ENCODE results near the gene PLXNA4.

The PLXNA4 gene

DNA sequence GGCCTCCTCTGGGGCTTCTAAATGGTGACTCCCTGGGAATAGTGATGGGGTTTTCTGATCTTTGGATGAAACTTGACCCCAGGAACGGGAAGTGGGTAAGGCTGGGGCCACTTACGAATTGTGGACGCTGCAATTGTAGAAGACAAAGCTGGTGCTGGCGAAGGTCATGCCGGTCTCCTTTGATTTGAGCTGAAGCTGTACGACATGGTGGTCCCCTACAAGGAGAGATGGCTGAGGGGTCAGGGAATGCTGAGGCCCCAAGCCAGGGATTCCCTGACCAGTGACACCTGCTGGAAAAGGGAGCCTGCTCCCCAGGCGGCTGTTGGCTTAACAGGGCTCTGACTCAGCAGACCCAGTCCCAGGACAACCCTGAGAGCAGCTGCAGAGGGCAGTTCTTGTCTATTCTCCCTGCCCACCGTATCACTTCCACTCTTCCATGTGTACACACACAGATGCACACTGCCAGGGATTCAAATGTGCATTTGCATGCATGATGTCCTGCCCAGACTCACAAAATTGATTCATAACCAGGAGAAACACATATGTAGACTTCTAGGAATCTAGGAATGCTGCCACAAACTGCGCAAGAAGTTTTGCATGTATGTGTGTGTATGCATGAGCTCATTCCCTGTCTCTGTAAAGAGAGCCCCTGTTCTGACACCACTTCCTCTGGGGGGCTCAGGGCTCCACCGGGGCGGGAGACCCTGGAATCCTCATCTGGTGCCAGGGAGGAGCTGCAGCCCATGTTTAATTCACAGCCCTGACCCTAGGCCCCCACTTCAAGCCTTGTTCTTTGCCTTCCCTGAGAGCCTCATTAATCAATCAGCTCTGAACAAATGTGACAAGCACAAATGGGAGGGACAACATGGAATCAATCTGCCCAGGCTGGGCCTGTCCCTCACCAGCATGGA, 350.0 kb downstream of the PLXNA4 start:
- DNase-seq (ENCODE audit: extremely low read depth, low read depth) = no peak
- TF ChIP-seq, protein P1, sequence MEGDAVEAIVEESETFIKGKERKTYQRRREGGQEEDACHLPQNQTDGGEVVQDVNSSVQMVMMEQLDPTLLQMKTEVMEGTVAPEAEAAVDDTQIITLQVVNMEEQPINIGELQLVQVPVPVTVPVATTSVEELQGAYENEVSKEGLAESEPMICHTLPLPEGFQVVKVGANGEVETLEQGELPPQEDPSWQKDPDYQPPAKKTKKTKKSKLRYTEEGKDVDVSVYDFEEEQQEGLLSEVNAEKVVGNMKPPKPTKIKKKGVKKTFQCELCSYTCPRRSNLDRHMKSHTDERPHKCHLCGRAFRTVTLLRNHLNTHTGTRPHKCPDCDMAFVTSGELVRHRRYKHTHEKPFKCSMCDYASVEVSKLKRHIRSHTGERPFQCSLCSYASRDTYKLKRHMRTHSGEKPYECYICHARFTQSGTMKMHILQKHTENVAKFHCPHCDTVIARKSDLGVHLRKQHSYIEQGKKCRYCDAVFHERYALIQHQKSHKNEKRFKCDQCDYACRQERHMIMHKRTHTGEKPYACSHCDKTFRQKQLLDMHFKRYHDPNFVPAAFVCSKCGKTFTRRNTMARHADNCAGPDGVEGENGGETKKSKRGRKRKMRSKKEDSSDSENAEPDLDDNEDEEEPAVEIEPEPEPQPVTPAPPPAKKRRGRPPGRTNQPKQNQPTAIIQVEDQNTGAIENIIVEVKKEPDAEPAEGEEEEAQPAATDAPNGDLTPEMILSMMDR (IDR thresholded peaks at IDR 0.05; ENCODE audit: low read depth, low read length) = no peak

DNA sequence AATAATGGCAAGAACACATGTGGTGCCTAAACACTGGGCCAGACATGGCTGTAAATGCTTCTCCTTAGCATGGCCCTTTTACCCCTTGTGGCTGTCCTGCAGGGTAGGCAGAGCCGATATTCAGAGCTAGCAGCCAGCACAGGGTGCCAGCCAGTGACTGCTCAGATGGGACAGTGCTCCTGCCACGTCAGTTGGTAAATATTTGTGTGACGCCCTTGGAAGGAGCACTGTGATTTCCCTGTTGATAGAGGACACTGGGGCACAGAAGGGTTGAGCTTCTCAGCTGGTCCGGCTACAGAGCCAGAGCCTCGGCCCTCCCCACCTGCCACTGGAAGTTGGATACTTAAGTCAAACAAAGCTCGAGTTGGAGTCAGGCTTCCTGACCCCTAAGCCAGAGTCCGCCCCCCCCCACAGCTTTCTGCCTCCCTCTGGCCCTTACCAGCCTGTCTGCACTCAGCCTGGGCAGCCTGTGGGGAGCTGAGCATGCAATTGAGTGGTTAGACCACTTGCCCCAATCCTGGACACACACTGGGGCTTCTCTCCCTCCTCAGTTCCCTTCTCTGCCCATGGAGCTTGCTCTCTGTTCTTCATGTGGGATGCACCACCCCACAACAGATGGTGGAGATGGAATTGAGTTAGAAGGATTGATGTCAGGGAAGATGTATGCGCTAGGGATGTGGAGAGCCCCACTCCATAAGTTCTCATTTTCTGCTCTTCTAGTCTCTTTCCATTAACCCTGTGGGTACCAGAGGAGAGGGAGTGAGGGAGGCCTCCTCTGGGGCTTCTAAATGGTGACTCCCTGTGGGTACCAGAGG, 350.8 kb downstream of the PLXNA4 start:
- TF ChIP-seq, protein P1 (IDR thresholded peaks at IDR 0.05; ENCODE audit: low read depth, low read length) = no peak
- DNase-seq (ENCODE audit: extremely low read depth, low read depth) = no peak

DNA sequence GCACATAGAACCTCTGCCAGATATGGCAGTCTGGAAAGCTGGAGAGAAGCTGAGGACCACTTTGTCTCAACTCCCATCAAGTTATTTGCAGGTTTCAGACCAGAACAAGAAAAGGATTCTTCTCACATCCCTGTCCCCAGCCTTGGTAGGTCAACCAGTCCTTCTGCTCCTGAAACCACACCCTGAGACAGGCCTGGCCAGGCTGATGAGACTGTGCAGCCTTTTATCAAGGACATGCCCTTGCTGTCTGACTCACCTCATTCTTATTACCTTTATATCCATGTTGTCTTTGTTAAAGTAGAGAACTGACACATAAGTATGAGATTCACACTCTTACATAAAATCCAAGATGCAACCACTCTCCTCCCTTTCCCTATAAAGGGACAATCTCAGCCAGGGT, 354.9 kb downstream of the PLXNA4 start:
- no peak for DNase-seq (ENCODE audit: extremely low read depth, low read depth)
- TF ChIP-seq, protein P1 (IDR thresholded peaks at IDR 0.05; ENCODE audit: low read depth, low read length) = no peak

DNA sequence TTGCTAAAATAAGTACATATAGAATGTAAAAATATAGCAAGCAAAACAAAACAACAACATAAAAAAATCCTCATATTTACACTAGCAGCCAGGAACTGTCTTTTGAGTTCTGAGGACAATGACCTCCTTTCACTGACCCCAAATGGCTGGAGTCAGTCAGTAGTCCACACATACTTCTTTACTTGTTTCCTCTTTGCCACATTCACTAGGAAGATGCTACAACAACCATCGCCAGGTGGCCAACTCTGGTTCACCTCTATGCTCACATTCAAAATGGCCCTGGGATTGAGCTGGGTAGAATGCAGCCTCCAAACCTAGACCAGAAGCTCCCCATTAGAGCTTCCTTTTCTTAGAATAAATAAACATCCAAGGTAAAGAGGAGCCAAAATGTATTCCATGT, 356.2 kb downstream of the PLXNA4 start:
- DNase-seq (ENCODE audit: extremely low read depth, low read depth) = no peak
- TF ChIP-seq, protein P1 (IDR thresholded peaks at IDR 0.05; ENCODE audit: low read depth, low read length) = no peak

DNA sequence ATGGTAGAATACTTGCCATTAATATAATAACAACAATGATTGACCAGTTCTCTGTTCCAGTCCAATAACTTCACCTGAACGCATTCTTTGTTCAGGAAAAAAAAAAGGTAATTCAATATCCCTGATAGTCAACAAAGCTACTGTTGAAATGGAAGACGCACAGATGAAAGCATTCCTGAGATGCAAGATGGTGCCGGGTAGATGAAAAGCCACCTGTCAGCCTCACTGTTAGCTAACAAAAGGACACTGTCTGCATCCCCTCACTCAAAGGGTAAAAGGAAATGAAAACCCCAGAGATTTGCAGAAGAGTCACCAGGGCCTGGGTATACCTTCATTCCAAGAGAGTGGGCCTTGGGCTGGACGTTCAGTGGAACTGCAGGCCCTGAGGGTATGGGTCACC, 357.4 kb downstream of the PLXNA4 start:
- TF ChIP-seq, protein P1 (IDR thresholded peaks at IDR 0.05; ENCODE audit: low read depth, low read length) = no peak
- no peak for DNase-seq (ENCODE audit: extremely low read depth, low read depth)

DNA sequence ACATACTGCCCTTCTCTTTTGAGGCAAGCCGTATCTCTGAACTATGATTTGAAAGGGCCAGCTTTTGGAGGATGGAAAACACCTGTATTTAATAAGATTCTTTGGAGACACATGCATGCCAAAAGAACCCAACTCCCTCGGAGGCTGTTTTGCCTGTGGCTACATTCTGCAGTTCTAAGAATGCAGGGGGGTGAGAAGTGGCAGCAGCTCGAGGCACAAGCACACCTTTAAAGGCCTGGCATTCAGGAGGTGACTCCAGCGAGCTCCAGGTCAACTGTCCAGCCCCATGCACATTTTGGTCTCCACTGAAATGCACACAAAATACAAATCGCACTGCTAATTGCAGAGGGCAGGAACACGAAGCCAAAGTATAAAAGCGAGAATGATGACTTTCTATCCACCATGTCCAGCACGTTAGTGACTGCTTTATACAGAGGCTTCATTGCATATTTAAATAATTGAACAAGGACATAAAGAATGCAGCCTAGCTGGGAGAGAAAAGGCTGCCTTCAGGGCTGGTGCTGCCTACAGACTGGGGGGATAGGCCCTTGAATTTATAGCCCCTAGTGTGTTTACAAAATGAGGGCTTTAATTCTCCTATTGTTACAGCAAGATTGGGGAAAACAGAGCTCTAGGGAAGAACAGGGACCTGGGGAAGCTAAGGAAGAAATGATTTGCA, 359.3 kb downstream of the PLXNA4 start:
- TF ChIP-seq, protein P1 (IDR thresholded peaks at IDR 0.05; ENCODE audit: low read depth, low read length) = no peak
- DNase-seq (ENCODE audit: extremely low read depth, low read depth) = no peak
